GM19023 (cell line): ENCODE data around the gene CCDC102A.

Experiments used
- ATAC-seq: cut with Tn5 transposase; IDR thresholded peaks from one replicate; pipeline ENCODE4 v1.9.1; 2021; ENCODE audit warnings: mild to moderate bottlenecking, moderate library complexity; ENCODE audit not compliant: unreplicated experiment

The CCDC102A gene

DNA sequence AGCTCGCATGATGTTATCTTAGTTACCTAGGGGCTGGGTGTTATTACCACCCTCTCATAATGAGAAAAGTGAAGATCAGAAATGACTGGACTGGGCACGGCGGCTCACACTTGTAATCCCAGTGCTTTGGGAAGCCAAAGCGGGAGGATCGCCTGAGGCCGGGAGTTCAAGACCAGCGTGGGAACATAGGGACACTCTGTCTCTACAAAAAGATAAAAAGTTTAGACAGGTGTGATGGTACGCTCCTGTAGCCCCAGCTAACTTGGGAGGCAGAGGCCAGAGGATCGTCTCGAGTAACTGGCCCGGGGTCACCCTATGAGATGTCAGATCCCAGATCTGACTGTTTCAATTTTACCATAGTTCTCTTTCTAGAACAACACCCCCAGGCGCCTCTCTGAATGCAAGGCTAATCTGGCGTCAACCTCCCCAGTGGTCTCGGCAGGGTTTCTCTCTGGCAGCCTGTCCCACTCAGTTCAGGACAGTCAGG is 1.9 kb upstream of the CCDC102A start:
- no peak for ATAC-seq

DNA sequence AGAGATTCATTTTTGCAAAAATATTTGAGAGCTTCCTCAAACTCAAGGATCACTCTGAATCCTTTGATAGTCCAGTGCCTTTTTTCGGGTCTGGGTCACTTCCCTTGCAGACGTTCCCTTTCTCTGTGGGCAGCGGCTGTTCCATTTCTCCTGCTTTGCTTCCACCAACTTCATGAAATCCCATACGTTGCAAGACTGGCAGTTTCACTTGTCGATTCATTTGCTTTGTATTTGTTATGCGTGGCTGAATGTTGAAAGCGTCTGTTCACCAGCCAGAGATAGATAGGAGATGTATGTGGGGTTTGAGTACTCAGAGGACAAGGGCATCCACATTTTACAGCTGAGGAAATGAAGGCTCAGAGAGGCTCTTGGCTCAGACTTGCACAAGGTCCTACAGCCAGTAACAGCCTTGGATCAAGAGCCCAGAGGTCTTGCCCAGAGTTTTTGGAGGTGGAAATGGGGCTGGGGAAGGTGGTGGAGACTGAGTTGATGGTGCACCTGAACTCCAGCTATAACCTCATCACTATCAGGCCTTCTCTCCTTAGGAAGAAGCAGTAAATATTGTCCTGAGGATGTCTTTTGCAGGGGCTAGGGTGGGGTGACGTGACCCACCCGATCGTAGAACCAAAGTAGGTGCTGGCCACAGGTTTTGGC is 1.3 kb upstream of the CCDC102A start:
- ATAC-seq: no peak

DNA sequence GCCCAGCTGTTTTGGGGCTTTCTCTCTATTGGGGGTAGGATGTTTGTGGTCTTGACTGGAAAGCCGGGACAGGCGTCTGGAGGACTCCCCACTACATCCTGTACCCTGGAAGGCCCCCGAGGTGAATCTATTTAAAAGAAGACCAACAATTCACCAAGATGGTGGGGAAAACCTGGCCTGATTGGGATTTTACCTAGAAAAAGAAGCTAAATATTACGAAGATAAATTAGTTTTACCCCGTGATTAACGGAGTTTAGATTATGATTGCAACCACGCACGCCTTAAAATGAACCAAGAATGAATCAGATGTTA is 779 bp upstream of the CCDC102A start:
- no peak for ATAC-seq

DNA sequence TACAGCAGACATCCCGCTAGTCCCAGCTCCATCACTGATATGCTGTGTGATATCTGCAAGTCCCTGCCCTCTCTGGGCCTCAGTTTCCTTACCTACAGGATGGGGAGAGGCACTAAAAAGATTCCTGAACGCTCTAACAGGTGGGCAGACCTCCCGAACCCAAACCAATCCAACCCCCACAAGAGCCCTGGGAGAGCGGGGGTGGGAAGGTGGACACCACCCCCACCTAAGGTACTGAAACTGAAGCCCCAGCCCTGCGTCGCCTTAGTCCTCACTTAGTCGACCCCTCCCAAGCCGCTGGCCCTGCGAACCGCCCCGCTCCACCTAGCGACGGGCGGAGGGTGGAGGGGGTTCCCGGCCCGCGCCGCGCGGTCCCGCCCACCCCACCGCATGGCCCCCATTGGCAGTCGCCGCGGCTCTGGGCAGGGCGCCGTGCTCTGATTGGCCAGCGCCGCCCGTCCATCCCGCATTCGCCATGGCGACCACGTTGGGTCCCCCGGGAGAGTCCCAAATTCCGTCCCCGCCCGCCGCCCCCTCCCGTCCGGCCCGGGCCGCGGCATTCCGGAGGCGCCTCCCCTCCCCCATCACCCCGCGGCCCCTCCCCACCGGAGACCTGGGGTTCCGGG is 578 bp downstream of the CCDC102A start:
- peak; percentile 77 for ATAC-seq

GRCh38 chr16:57534881-57535658 is 1.3 kb downstream of the CCDC102A start:
- no peak for ATAC-seq

- ATAC-seq: no peak
Measured at GRCh38 chr16:57534337-57534880, 2.0 kb downstream of the CCDC102A start.

GRCh38 chr16:57533431-57534336 is 2.7 kb downstream of the CCDC102A start:
- no peak for ATAC-seq

GRCh38 chr16:57532266-57532625 is 4.1 kb downstream of the CCDC102A start:
- ATAC-seq: no peak

DNA sequence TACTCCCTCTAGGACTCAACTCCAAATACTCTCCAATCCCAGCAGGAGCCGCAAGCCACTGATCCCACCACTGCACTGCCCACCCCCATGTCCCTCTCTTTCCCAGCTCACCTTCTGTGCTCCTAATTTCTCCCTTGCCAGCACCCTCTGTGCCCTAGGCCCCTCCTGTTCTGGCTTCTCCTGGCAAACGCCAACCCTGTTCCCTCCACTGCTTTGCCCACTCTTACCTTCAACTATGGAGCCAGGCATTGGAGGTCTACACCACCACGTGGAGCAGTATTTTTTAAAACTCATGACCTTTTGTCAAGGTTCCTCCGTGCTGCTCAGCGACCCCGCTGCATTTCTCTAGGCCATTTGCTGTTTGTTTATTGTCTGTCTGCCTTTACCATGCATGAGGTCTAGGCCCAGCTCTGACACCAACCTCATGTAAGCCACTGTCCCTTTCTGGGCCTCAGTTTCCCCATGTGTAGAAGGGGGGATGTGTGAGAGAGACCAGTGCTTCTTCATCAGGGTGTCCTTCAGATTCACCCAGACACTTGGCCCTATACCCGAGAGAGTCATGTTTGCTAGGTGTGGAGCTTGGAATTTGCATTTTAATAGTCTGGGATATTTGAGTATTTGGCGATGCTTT is 4.6 kb downstream of the CCDC102A start:
- no peak for ATAC-seq

DNA sequence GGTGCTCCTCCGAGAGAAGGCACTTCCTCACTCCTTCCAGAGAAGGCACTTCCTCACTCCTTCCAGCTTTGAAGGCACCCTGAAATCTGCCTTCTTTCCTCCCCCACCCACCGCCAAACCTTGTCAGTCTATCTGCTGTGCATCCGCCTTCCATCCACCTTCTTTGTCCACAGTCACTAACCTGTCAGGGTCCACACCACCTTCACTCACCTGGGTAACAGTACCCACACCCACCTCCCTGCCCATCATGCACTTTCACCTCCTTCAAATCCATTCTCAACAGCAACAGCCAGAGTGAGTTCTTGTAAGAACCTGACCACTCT is 5.2 kb downstream of the CCDC102A start:
- ATAC-seq: no peak

GRCh38 chr16:57530522-57531252 is 5.7 kb downstream of the CCDC102A start:
- ATAC-seq: no peak

DNA sequence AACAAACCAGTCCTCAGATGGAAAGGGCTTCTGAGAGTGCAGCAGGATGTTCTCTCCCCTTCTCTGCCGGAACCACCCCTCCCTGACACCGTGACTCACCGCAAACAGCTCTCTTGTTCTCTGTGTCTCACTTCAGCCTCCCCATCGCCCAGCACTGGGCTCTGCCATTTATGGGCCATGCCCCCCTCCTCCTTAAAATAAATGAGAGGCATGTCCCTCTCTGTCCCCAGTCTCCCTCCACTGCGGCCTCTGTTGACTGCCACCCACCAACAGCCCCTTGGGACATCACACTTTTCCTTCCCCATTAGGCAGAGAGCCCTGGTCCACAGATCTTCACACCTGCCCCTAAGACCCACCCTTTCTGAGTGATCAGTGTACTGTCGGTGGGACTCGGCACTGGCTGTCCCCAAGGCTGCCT is 6.3 kb downstream of the CCDC102A start:
- ATAC-seq: peak; percentile 71

DNA sequence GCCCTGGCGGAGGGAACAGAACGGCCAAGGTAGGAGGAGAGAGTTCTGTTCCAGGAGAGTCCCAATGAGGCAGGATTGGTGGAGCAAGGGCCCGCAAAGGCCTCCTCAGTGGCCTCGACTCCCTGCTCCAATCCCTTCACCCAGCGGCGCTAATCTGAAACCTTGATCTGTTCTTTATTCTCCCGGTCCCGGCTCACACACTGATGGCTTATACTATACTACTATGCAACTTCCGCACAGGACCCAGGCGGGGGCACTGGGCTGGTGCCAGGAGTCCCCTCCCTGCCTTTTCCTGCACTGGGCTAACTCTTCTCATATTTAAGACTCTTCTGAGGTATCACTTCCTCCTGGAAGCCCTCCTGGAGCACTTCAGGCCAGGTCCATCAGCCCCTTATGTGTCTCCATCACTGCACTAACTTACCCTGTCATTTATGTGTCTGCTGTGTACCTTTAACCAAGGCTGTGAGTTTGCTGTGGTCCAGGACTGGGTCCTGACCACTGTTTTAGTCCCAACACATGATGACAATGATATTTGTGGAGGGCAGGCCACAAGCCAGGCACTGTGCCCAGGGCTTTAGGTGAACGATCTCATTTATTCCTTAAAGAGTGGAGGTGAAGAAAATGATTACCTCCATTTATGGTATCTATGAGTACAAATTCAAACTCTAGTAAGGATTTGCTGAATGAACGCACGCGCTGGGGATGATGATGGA is 6.8 kb downstream of the CCDC102A start:
- no peak for ATAC-seq

DNA sequence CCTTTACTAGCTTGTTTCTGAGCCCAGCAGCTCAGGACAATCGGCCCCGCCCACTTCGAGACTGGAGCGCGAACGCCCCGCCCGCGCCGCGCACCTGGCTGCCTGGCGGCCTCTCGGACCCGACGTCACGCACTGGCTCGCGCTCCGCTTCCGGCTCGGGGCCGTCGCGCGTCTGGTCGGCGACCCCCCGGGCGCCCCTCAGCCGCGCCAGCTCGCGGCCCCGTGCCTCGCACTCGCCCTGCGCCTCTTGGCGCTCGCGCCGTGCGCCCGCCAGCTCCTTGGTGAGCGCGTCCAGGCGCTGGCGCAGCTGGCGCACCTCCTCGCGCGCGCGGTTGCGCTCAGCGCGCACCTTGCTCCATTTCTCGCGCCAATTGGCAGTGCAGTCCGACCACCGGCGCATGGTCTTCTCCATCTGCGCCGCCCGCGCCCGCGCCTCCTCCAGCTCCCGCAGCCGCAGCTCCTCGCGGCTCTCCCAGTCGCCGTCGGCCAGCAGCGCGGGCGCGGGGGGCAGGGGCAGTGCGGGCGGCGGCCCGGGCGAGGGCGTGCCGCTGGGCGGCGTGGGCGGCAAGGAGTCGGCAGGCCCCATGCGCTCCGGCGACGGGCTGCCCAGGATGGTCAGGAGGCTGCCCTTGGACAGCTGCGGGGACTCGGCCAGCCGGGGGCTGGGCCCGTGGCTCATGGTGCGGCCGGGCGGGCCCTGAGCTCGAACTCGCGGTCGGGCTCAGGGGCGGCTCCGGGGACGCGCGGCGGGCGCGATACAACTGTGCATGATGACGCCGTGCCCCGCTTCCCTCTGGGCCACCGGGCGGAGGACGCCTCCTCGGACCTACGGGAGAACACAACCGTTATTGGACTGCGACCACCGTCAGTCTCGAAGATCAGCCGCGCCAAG is 7.6 kb downstream of the CCDC102A start:
- ATAC-seq: no peak

DNA sequence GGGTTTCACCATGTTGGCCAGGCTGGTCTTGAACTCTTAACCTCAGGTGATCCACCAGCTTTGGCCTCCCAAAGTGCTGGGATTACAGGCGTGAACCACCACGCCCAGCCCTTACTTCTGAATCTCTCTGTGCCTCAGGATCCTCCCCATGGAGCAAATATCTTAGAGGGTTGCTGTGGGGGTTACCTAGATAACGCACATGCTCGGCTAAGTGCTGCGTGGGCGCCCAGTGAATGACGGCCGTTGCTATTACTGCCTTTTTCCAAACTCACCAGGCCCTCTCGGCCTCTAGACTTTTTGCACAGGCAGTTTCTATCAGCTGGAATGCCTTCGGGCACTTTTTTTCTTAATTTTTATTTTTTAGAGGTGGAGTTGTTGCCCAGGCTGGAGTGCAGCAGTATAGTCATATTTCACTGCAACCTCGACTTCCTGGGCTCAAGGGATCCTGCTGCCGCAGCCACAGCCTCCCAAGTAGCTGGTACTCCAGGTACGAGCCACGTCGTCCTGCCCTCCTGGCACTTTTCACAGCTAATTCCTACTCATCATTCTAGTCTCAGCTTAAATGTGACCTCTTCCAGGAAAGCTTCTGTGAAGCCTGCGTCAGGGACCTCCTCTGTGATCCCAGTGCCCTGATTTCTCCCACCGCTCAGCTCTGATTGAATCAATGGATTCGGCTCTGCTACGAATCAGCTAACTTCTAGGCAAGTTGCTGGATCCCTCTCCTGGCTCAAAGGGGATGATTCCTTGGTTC is 8.6 kb downstream of the CCDC102A start:
- ATAC-seq: no peak

GRCh38 chr16:57527027-57527426 is 9.3 kb downstream of the CCDC102A start:
- no peak for ATAC-seq

DNA sequence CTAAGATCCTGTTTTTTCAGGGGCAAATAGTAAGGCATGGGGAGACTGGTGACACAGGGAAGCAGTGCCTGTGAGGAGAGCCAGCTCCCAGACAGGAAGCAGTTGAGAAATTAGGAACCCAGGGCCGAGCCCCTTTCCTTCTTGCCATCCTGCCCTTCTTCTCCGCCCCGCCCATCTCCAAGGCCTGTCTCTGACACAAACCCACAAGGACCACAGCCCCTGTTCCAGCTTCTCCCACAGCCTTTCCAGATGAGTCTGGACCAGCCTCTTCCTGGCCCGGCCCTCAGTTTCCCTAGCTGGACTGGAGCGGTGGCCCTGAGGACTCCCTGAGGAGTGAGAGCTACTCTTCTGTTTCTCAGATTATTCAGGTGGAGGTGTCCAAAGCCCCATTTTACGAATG is 9.9 kb downstream of the CCDC102A start:
- no peak for ATAC-seq

GRCh38 chr16:57525761-57526160 is 10.6 kb downstream of the CCDC102A start:
- ATAC-seq: no peak
